Hair follicular keratinocyte (primary cell): Measurements from ENCODE around the gene FOXI2. TPM values are rescaled to one million over a fixed set of nuclear protein-coding genes. Genes with fewer than 3 reads are reported as not detected.

ENCODE experiments used
- total RNA-seq: library from RNA; depleted of rRNA; stranded (reverse); fragments of >200 nt; gene quantifications from 2 replicates; pipeline ENCODE4 v1.2.3, GENCODE V29; 2015

FOXI2 gene
- not detected in 2 replicates for total RNA-seq

GRCh38 chr10:127736915-127737562, at the start of gene FOXI2:
FOXI2 (plus strand) TSS chr10:127737185; CDS start chr10:127737274, 89 bp downstream.

Other genes starting within 250 kb of the FOXI2 start
- not detected in 2 replicates for gene NPS, start 187.9 kb upstream of the FOXI2 start, total RNA-seq
- not detected in 2 replicates for gene CLRN3, start 155.8 kb downstream of the FOXI2 start, total RNA-seq
- gene PTPRE, start 169.9 kb downstream of the FOXI2 start, total RNA-seq: 16.5 and 25.7 TPM in 2 replicates